GM10266 (cell line): Measurements from ENCODE around the gene KCNA4.

Experiments
- DNase-seq: peaks from one replicate; pipeline ENCODE4 v3.0.0; 2012; ENCODE audit errors: extremely low spot score
- CTCF ChIP-seq: IDR thresholded peaks from 2 replicates; pipeline ENCODE4 v1.5.1; 2012; ENCODE audit warnings: mild to moderate bottlenecking, low read depth; ENCODE audit not compliant: control insufficient read depth, insufficient read depth; ENCODE audit errors: missing control alignments

KCNA4 gene

GRCh38 chr11:30016588-30017363, at the start of gene KCNA4:
TSS of gene KCNA4 (minus strand) at chr11:30017030. CDS start at chr11:30012678, 4,352 bp downstream.
- no peak for TF ChIP-seq CTCF
- peak; percentile 13 for DNase-seq

- no peak for DNase-seq
- no peak for TF ChIP-seq CTCF
These were observed 45.3 kb upstream of the KCNA4 start for GRCh38 chr11:30062103-30062502.

- no peak for DNase-seq
- no peak for TF ChIP-seq CTCF
These were observed 42.5 kb upstream of the KCNA4 start for GRCh38 chr11:30059172-30059815.

- no peak for TF ChIP-seq CTCF
- no peak for DNase-seq
These were observed 32.4 kb upstream of the KCNA4 start for GRCh38 chr11:30049214-30049613.

GRCh38 chr11:30046578-30046945, 29.7 kb upstream of the KCNA4 start:
- DNase-seq = no peak
- TF ChIP-seq CTCF = no peak

GRCh38 chr11:30045921-30046577, 29.2 kb upstream of the KCNA4 start:
- no peak for TF ChIP-seq CTCF
- DNase-seq = no peak

GRCh38 chr11:30045144-30045543, 28.3 kb upstream of the KCNA4 start:
- no peak for TF ChIP-seq CTCF
- no peak for DNase-seq
